Immature natural killer cell (primary cell): ENCODE results near the gene WDSUB1. TPM values are rescaled to one million over a fixed set of nuclear protein-coding genes. Genes with fewer than 3 reads are reported as not detected.

Experiments used
- DNase-seq, 3 donors: peaks; one replicate each; pipeline ENCODE4 v3.0.0; 2022; ENCODE audit warnings: mixed read lengths in 1 of 3
- H3K27ac Mint-ChIP-seq, 6 donors: one replicate each; pipeline ENCODE4 v1.8.0; 2020; ENCODE audit warnings: mixed read lengths in 6 of 6, mild to moderate bottlenecking in 5 of 6, inconsistent platforms in 4 of 6, moderate library complexity in 3 of 6
- H3K27me3 Mint-ChIP-seq, 3 donors: one replicate each; pipeline ENCODE4 v1.8.0; 2020 to 2021; ENCODE audit warnings: low read depth in 3 of 3, mild to moderate bottlenecking in 3 of 3, mixed read lengths in 3 of 3, moderate library complexity in 3 of 3, inconsistent platforms in 1 of 3
- H3K36me3 Mint-ChIP-seq, 3 donors: one replicate each; pipeline ENCODE4 v1.8.0; 2020; ENCODE audit warnings: mixed read lengths in 3 of 3, inconsistent platforms in 2 of 3, mild to moderate bottlenecking in 2 of 3
- H3K4me1 Mint-ChIP-seq, 2 donors: one replicate each; pipeline ENCODE4 v1.8.0; 2020; ENCODE audit warnings: inconsistent platforms in 2 of 2, mild to moderate bottlenecking in 2 of 2, mixed read lengths in 2 of 2, moderate library complexity in 1 of 2
- H3K4me3 Mint-ChIP-seq, 5 donors: one replicate each; pipeline ENCODE4 v1.8.0; 2020; ENCODE audit warnings: mild to moderate bottlenecking in 5 of 5, mixed read lengths in 5 of 5, inconsistent platforms in 3 of 5, moderate library complexity in 3 of 5
- H3K9me3 Mint-ChIP-seq, 6 donors: one replicate each; pipeline ENCODE4 v1.8.0; 2020; ENCODE audit warnings: mild to moderate bottlenecking in 6 of 6, mixed read lengths in 6 of 6, inconsistent platforms in 4 of 6, moderate library complexity in 3 of 6
- polyA plus RNA-seq, 3 donors: library from polyadenylated mRNA; unstranded; fragments of 300-500 nt; fragmentation: Illumina TruSeq; gene quantifications; one replicate each; pipeline ENCODE4 v1.2.3, GENCODE V29; 2021

WDSUB1 gene
- polyA plus RNA-seq, 3 donors from 2014 or later, result 24.4 to 32.0 (median 27.2) TPM

GRCh38 chr2:159208438-159208837 lies 78.1 kb downstream of the WDSUB1 start:
- no peak for DNase-seq
- peak overlapping the region in 4 of 5 donors; percentile 46 to 73 (median 60) for H3K4me3 Mint-ChIP-seq
- peaks cover 56 to 64% of the 10 kb centered on the region in 2 donors for H3K4me1 Mint-ChIP-seq
- H3K9me3 Mint-ChIP-seq, result no peaks in the 10 kb centered on the region
- H3K36me3 Mint-ChIP-seq, result peaks cover 0 to 3% (median 0%) of the 10 kb centered on the region in 3 donors
- H3K27me3 Mint-ChIP-seq, result peaks cover 2 to 4% (median 2%) of the 10 kb centered on the region in 3 donors
- peak overlapping the region in 3 of 6 donors; percentile 14 to 89 (median 41) for H3K27ac Mint-ChIP-seq

- Mint-ChIP-seq H3K9me3 (no peaks in the 10 kb centered on the region), H3K27ac (peak overlapping the region in 2 of 6 donors; percentile 31 to 76), H3K36me3 (peaks cover 0 to 3% (median 0%) of the 10 kb centered on the region in 3 donors), H3K4me3 (peak overlapping the region in 2 of 5 donors; percentile 5 to 67), H3K27me3 (peaks cover 2 to 4% (median 4%) of the 10 kb centered on the region in 3 donors), H3K4me1 (peaks cover 63 to 71% of the 10 kb centered on the region in 2 donors)
- DNase-seq, result no peak
These were observed 79.6 kb downstream of the WDSUB1 start for GRCh38 chr2:159206736-159207380.

- H3K27me3 Mint-ChIP-seq, result peaks cover 2 to 7% (median 6%) of the 10 kb centered on the region in 3 donors
- H3K4me3 Mint-ChIP-seq, result no peak overlapping the region
- DNase-seq, result no peak
- peaks cover 62 to 66% of the 10 kb centered on the region in 2 donors for H3K4me1 Mint-ChIP-seq
- H3K36me3 Mint-ChIP-seq, result no peaks in the 10 kb centered on the region
- no peak overlapping the region for H3K27ac Mint-ChIP-seq
- H3K9me3 Mint-ChIP-seq, result no peaks in the 10 kb centered on the region
These were observed 81.9 kb downstream of the WDSUB1 start for GRCh38 chr2:159204381-159205144.

- H3K4me3 Mint-ChIP-seq, result peak overlapping the region in 4 of 5 donors; percentile 12 to 63 (median 42)
These were observed 83.9 kb downstream of the WDSUB1 start for GRCh38 chr2:159202568-159203071.

GRCh38 chr2:159201360-159202063 lies 85.0 kb downstream of the WDSUB1 start:
- DNase-seq, result peak; percentile 56 to 64 (median 62)
- Mint-ChIP-seq H3K4me3 (peak overlapping the region in 4 of 5 donors; percentile 18 to 70 (median 48)), H3K36me3 (no peaks in the 10 kb centered on the region), H3K9me3 (no peaks in the 10 kb centered on the region), H3K27me3 (peaks cover 2 to 7% (median 6%) of the 10 kb centered on the region in 3 donors), H3K4me1 (peaks cover 43 to 55% of the 10 kb centered on the region in 2 donors), H3K27ac (peak overlapping the region; percentile 51 to 91 (median 79))

More at GRCh38 chr2:159202568-159203071, 83.9 kb downstream of the WDSUB1 start:
- H3K27ac Mint-ChIP-seq, result peak overlapping the region in 5 of 6 donors; percentile 16 to 48 (median 40)
- H3K4me1 Mint-ChIP-seq, result peaks cover 54 to 64% of the 10 kb centered on the region in 2 donors
- no peaks in the 10 kb centered on the region for H3K9me3 Mint-ChIP-seq
- H3K27me3 Mint-ChIP-seq, result peaks cover 2 to 6% (median 5%) of the 10 kb centered on the region in 3 donors
- H3K36me3 Mint-ChIP-seq, result no peaks in the 10 kb centered on the region
- peak in 2 of 3 donors; percentile 33 to 41 for DNase-seq

- DNase-seq, result no peak
- H3K4me1 Mint-ChIP-seq, result peaks cover 43 to 50% of the 10 kb centered on the region in 2 donors
- H3K9me3 Mint-ChIP-seq, result no peaks in the 10 kb centered on the region
- H3K4me3 Mint-ChIP-seq, result no peak overlapping the region
- peaks cover 2 to 7% (median 6%) of the 10 kb centered on the region in 3 donors for H3K27me3 Mint-ChIP-seq
- no peaks in the 10 kb centered on the region for H3K36me3 Mint-ChIP-seq
- peak overlapping the region in 4 of 6 donors; percentile 8 to 71 (median 34) for H3K27ac Mint-ChIP-seq
These were observed 86.0 kb downstream of the WDSUB1 start for GRCh38 chr2:159200498-159200897.

- peak overlapping the region in 1 of 5 donors; percentile 53 for H3K4me3 Mint-ChIP-seq
- H3K27ac Mint-ChIP-seq, result peak overlapping the region in 4 of 6 donors; percentile 37 to 83 (median 46)
- peaks cover 2 to 6% (median 4%) of the 10 kb centered on the region in 3 donors for H3K27me3 Mint-ChIP-seq
- H3K9me3 Mint-ChIP-seq, result no peaks in the 10 kb centered on the region
- H3K36me3 Mint-ChIP-seq, result no peaks in the 10 kb centered on the region
- peaks cover 43 to 48% of the 10 kb centered on the region in 2 donors for H3K4me1 Mint-ChIP-seq
- no peak for DNase-seq
These were observed 86.6 kb downstream of the WDSUB1 start for GRCh38 chr2:159199761-159200465.

GRCh38 chr2:159199236-159199635 lies 87.3 kb downstream of the WDSUB1 start:
- Mint-ChIP-seq H3K4me3 (peak overlapping the region in 4 of 5 donors; percentile 8 to 54 (median 47)), H3K9me3 (no peaks in the 10 kb centered on the region), H3K27me3 (peaks cover 2 to 6% (median 4%) of the 10 kb centered on the region in 3 donors), H3K36me3 (no peaks in the 10 kb centered on the region), H3K4me1 (peaks cover 43 to 48% of the 10 kb centered on the region in 2 donors), H3K27ac (peak overlapping the region; percentile 32 to 83 (median 59))
- peak; percentile 41 to 50 (median 46) for DNase-seq

- no peak for DNase-seq
- Mint-ChIP-seq H3K4me1 (peaks cover 26 to 29% of the 10 kb centered on the region in 2 donors), H3K27ac (no peak overlapping the region), H3K27me3 (peaks cover 0 to 6% (median 4%) of the 10 kb centered on the region in 3 donors), H3K4me3 (no peak overlapping the region), H3K9me3 (no peaks in the 10 kb centered on the region), H3K36me3 (no peaks in the 10 kb centered on the region)
These were observed 90.0 kb downstream of the WDSUB1 start for GRCh38 chr2:159196393-159196925.

GRCh38 chr2:159195697-159196096 lies 90.8 kb downstream of the WDSUB1 start:
- Mint-ChIP-seq H3K4me3 (no peak overlapping the region), H3K4me1 (peaks cover 19 to 22% of the 10 kb centered on the region in 2 donors), H3K27me3 (peaks cover 0 to 4% (median 2%) of the 10 kb centered on the region in 3 donors), H3K36me3 (no peaks in the 10 kb centered on the region), H3K9me3 (no peaks in the 10 kb centered on the region), H3K27ac (peak overlapping the region in 1 of 6 donors; percentile 10)
- DNase-seq, result no peak

GRCh38 chr2:159194241-159194640 lies 92.3 kb downstream of the WDSUB1 start:
- Mint-ChIP-seq H3K4me3 (no peak overlapping the region), H3K27me3 (peaks cover 0 to 2% (median 2%) of the 10 kb centered on the region in 3 donors), H3K4me1 (peaks cover 8 to 13% of the 10 kb centered on the region in 2 donors), H3K27ac (no peak overlapping the region), H3K36me3 (no peaks in the 10 kb centered on the region), H3K9me3 (no peaks in the 10 kb centered on the region)
- DNase-seq, result no peak

GRCh38 chr2:159193791-159194190 lies 92.7 kb downstream of the WDSUB1 start:
- H3K4me3 Mint-ChIP-seq, result no peak overlapping the region

More at GRCh38 chr2:159193791-159194190, 92.7 kb downstream of the WDSUB1 start:
- Mint-ChIP-seq H3K4me1 (peaks cover 4 to 9% of the 10 kb centered on the region in 2 donors), H3K9me3 (no peaks in the 10 kb centered on the region), H3K27me3 (peaks cover 0 to 2% (median 2%) of the 10 kb centered on the region in 3 donors), H3K27ac (no peak overlapping the region), H3K36me3 (no peaks in the 10 kb centered on the region)
- no peak for DNase-seq
